Sigmoid colon (tissue), 4 donors: ENCODE data around the gene MRPS11.

Experiments used
- EP300 ChIP-seq, 4 donors: sonication (generic); formaldehyde crosslinking; IDR thresholded peaks; one replicate each; pipeline ENCODE4 v1.6.1; 2017; ENCODE audit warnings: antibody characterized with exemption in 4 of 4
- POLR2A ChIP-seq, 2 donors: fragments of 450-650 bp; IDR thresholded peaks; one replicate each; pipeline ENCODE4 v1.6.1; 2016; ENCODE audit warnings: antibody characterized with exemption in 2 of 2, mild to moderate bottlenecking in 2 of 2, moderate library complexity in 2 of 2
- POLR2AphosphoS5 ChIP-seq, 4 donors: sonication (generic); formaldehyde crosslinking; IDR thresholded peaks; one replicate each; pipeline ENCODE4 v1.6.1; 2017; ENCODE audit warnings: antibody characterized with exemption in 4 of 4
- TF ChIP-seq, protein P1 (sequence below), 4 experiments: fragments of 450-650 bp in 3 of 4; fragments of 200-600 bp in 1 of 4; IDR thresholded peaks; one replicate each; pipeline ENCODE4 v1.5.1; 2016 to 2019; ENCODE audit warnings: antibody characterized with exemption in 4 of 4, mild to moderate bottlenecking in 3 of 4, moderate library complexity in 2 of 4

DNA sequence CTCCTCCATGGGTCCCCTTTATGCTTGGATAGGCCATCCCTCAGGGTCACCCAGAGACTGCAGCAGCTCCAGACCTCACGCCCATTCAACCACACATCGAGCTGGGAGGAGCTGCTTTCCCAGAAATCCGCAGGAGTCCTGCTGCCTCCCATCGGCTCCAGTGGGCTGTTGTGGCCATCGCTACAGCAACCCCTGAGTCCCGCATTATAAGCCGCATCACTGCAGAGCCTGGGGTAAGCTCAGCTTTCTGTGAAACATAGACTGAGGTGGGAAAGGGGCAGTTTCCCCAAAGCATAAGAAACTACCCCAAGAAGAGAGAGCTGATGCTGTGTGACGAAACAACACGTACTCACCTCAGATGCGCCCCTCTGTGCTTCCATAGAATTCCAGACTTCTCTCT is 36.1 kb upstream of the MRPS11 start:
- TF ChIP-seq, protein P1, sequence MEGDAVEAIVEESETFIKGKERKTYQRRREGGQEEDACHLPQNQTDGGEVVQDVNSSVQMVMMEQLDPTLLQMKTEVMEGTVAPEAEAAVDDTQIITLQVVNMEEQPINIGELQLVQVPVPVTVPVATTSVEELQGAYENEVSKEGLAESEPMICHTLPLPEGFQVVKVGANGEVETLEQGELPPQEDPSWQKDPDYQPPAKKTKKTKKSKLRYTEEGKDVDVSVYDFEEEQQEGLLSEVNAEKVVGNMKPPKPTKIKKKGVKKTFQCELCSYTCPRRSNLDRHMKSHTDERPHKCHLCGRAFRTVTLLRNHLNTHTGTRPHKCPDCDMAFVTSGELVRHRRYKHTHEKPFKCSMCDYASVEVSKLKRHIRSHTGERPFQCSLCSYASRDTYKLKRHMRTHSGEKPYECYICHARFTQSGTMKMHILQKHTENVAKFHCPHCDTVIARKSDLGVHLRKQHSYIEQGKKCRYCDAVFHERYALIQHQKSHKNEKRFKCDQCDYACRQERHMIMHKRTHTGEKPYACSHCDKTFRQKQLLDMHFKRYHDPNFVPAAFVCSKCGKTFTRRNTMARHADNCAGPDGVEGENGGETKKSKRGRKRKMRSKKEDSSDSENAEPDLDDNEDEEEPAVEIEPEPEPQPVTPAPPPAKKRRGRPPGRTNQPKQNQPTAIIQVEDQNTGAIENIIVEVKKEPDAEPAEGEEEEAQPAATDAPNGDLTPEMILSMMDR (IDR thresholded peaks at IDR 0.05) = no peak
- TF ChIP-seq POLR2A (IDR thresholded peaks at IDR 0.05) = no peak
- TF ChIP-seq EP300 (IDR thresholded peaks at IDR 0.05) = no peak
- TF ChIP-seq POLR2AphosphoS5 (IDR thresholded peaks at IDR 0.05) = no peak
